ENCODE data around the gene MRPL17. TPM values are rescaled to one million over a fixed set of nuclear protein-coding genes. Genes with fewer than 3 reads are reported as not detected.
A peak's percentile ranks its signal among the peaks of the same experiment; 100 is the strongest.
"Not testable (repeated sequence)": the region's sequence is repeated elsewhere in the genome, so short reads cannot be mapped to it uniquely, and the experiment has no call there.

The MRPL17 gene
- total RNA-seq, 1 experiment from 2014 or later: 77.1 TPM

- Mint-ChIP-seq H3K27me3 (ENCODE audit: low read depth) (no peaks in the 10 kb centered on the region; the same call in none of the 2 replicates), H3K4me3 (no peak overlapping the region), H3K9me3 (peaks cover 14% of the 10 kb centered on the region), H3K27ac (no peak overlapping the region), H3K36me3 (peaks cover 13% of the 10 kb centered on the region), H3K4me1 (peaks cover 19% of the 10 kb centered on the region)
- no peak for DNase-seq (ENCODE audit: low spot score)
- no peak for ATAC-seq
- ChIA-PET POLR2A (interaction anchor here (0.6 kb wide), 1 partner anchor 61 kb away, joined by 3 read pairs; no protein-coding TSS in a partner anchor), CTCF (no interaction called here)
- TF ChIP-seq ZNF263 (CRISPR knock-in tag; IDR thresholded peaks at IDR 0.05; ENCODE audit: low read depth) (no peak), ZBTB43 (CRISPR knock-in tag; IDR thresholded peaks at IDR 0.05) (no peak), NR3C1 (CRISPR knock-in tag; conservative IDR thresholded peaks at IDR 0.05; ENCODE audit: low read depth) (no peak), USF2 (CRISPR knock-in tag; IDR thresholded peaks at IDR 0.05) (no peak), ZNF416 (CRISPR knock-in tag; IDR thresholded peaks at IDR 0.05) (no peak), ZNF317 (CRISPR knock-in tag; IDR thresholded peaks at IDR 0.05; ENCODE audit: borderline replicate concordance, low read depth) (no peak), HMGA2 (CRISPR knock-in tag; IDR thresholded peaks at IDR 0.05) (no peak), NR2C2 (CRISPR knock-in tag; IDR thresholded peaks at IDR 0.05) (no peak), TCF7 (CRISPR knock-in tag; IDR thresholded peaks at IDR 0.05; ENCODE audit: low read depth) (no peak), PRRX2 (CRISPR knock-in tag; IDR thresholded peaks at IDR 0.05) (no peak), ERG (CRISPR knock-in tag; IDR thresholded peaks at IDR 0.05) (no peak), PREB (CRISPR knock-in tag; IDR thresholded peaks at IDR 0.05; ENCODE audit: borderline replicate concordance) (no peak), TP53 (CRISPR knock-in tag; IDR thresholded peaks at IDR 0.05) (no peak)
These were observed 9.0 kb upstream of the MRPL17 start for GRCh38 chr11:6692128-6692527.

GRCh38 chr11:6690431-6691132 lies 7.4 kb upstream of the MRPL17 start:
- H3K27me3 Mint-ChIP-seq (ENCODE audit: low read depth); DNase-seq (ENCODE audit: low spot score); ATAC-seq; CTCF ChIA-PET; H3K4me3 Mint-ChIP-seq; H3K27ac Mint-ChIP-seq; POLR2A ChIA-PET: not testable (repeated sequence)
- H3K9me3 Mint-ChIP-seq: peaks cover 19% of the 10 kb centered on the region
- peaks cover 23% of the 10 kb centered on the region for H3K4me1 Mint-ChIP-seq
- peaks cover 13% of the 10 kb centered on the region for H3K36me3 Mint-ChIP-seq

- Mint-ChIP-seq H3K4me1 (peaks cover 32% of the 10 kb centered on the region), H3K36me3 (peaks cover 15% of the 10 kb centered on the region), H3K27ac (peak overlapping the region; percentile 32; the same call in 1 of the 2 replicates), H3K4me3 (no peak overlapping the region), H3K27me3 (ENCODE audit: low read depth) (no peaks in the 10 kb centered on the region; the same call in none of the 2 replicates), H3K9me3 (peaks cover 19% of the 10 kb centered on the region)
- DNase-seq (ENCODE audit: low spot score) (no peak), ATAC-seq (no peak)
- ChIA-PET CTCF (interaction anchor here (0.7 to 1.3 kb wide), 4 partner anchors 18 to 309 kb away, joined by 3 to 4 read pairs (median 3); no protein-coding TSS in a partner anchor), POLR2A (no interaction called here)
- TF ChIP-seq NFYB (CRISPR knock-in tag; conservative IDR thresholded peaks at IDR 0.05; ENCODE audit: low read depth) (no peak), E2F5 (CRISPR knock-in tag; IDR thresholded peaks at IDR 0.05) (no peak), ZNF396 (CRISPR knock-in tag; IDR thresholded peaks at IDR 0.05; ENCODE audit: borderline replicate concordance) (no peak), RELA (CRISPR knock-in tag; IDR thresholded peaks at IDR 0.05; ENCODE audit: borderline replicate concordance) (no peak)
These were observed 4.7 kb upstream of the MRPL17 start for GRCh38 chr11:6687876-6688275.
